A549 (cell line): ENCODE measurements around the gene SLC29A2.

ENCODE experiments used
- CBX2 ChIP-seq: fragments of 200-600 bp; sonication (generic); IDR thresholded peaks from 2 replicates; pipeline ENCODE4 v1.6.1; 2016; ENCODE audit warnings: low read depth, mild to moderate bottlenecking, borderline replicate concordance
- CHD2 ChIP-seq: fragments of 150-350 bp; IDR thresholded peaks from 2 replicates; pipeline ENCODE4 v1.6.1; 2014; ENCODE audit warnings: low read length; ENCODE audit not compliant: partially characterized antibody
- HOXA7 ChIP-seq: fragments of 250-450 bp; sonication (Bioruptor Pico); IDR thresholded peaks from 2 replicates; pipeline ENCODE4 v1.5.0; 2020; ENCODE audit warnings: mild to moderate bottlenecking, moderate library complexity
- HOXB13 ChIP-seq: fragments of 250-450 bp; sonication (Bioruptor Pico); IDR thresholded peaks from 2 replicates; pipeline ENCODE4 v1.5.0; 2020; ENCODE audit warnings: low read depth, mild to moderate bottlenecking, moderate library complexity
- POLR2A ChIP-seq: IDR thresholded peaks from 2 replicates; pipeline ENCODE4 v1.6.1; 2012; ENCODE audit warnings: mild to moderate bottlenecking, low read length
- RAD21 ChIP-seq, 2 experiments: fragments of >200 bp in 1 of 2; sonication (Bioruptor Twin) in 1 of 2; formaldehyde crosslinking in 1 of 2; IDR thresholded peaks in 1 of 2; conservative IDR thresholded peaks in 1 of 2; 2 replicates in 1 of 2; 3 replicates in 1 of 2; pipeline ENCODE4 v1.6.1; 2012 to 2018; ENCODE audit warnings: inconsistent platforms in 1 of 2
- RCOR1 ChIP-seq: fragments of 150-350 bp; IDR thresholded peaks from 2 replicates; pipeline ENCODE4 v1.6.1; 2014; ENCODE audit warnings: antibody characterized with exemption, low read length, low read depth
- SREBF2 ChIP-seq: fragments of 450-650 bp; IDR thresholded peaks from 2 replicates; pipeline ENCODE4 v1.6.1; 2014; ENCODE audit warnings: mild to moderate bottlenecking, moderate library complexity
- TF ChIP-seq, protein P1 (sequence below): fragments of >200 bp; sonication (Bioruptor Twin); formaldehyde crosslinking; IDR thresholded peaks from 3 replicates; pipeline ENCODE4 v1.5.1; 2016
- TF ChIP-seq, protein P2 (sequence below): IDR thresholded peaks from 2 replicates; pipeline ENCODE4 v1.6.1; 2012
- TF ChIP-seq, protein P3 (sequence below): fragments of 450-650 bp; IDR thresholded peaks from 2 replicates; pipeline ENCODE4 v1.6.1; 2014; ENCODE audit warnings: antibody characterized with exemption

- TF ChIP-seq CHD2 (no peak), HOXB13 (CRISPR knock-in tag) (no peak), SREBF2 (no peak), CBX2 (no peak), HOXA7 (CRISPR knock-in tag) (no peak), POLR2A (no peak), RAD21 (conservative IDR thresholded peaks at IDR 0.05 in 1 of 2, IDR thresholded peaks at IDR 0.05 in 1 of 2) (no peak), RCOR1 (no peak)
- TF ChIP-seq, protein P1, sequence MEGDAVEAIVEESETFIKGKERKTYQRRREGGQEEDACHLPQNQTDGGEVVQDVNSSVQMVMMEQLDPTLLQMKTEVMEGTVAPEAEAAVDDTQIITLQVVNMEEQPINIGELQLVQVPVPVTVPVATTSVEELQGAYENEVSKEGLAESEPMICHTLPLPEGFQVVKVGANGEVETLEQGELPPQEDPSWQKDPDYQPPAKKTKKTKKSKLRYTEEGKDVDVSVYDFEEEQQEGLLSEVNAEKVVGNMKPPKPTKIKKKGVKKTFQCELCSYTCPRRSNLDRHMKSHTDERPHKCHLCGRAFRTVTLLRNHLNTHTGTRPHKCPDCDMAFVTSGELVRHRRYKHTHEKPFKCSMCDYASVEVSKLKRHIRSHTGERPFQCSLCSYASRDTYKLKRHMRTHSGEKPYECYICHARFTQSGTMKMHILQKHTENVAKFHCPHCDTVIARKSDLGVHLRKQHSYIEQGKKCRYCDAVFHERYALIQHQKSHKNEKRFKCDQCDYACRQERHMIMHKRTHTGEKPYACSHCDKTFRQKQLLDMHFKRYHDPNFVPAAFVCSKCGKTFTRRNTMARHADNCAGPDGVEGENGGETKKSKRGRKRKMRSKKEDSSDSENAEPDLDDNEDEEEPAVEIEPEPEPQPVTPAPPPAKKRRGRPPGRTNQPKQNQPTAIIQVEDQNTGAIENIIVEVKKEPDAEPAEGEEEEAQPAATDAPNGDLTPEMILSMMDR: no peak
- TF ChIP-seq, protein P2, sequence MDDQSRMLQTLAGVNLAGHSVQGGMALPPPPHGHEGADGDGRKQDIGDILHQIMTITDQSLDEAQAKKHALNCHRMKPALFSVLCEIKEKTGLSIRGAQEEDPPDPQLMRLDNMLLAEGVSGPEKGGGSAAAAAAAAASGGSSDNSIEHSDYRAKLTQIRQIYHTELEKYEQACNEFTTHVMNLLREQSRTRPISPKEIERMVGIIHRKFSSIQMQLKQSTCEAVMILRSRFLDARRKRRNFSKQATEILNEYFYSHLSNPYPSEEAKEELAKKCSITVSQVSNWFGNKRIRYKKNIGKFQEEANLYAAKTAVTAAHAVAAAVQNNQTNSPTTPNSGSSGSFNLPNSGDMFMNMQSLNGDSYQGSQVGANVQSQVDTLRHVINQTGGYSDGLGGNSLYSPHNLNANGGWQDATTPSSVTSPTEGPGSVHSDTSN: no peak
- TF ChIP-seq, protein P3, sequence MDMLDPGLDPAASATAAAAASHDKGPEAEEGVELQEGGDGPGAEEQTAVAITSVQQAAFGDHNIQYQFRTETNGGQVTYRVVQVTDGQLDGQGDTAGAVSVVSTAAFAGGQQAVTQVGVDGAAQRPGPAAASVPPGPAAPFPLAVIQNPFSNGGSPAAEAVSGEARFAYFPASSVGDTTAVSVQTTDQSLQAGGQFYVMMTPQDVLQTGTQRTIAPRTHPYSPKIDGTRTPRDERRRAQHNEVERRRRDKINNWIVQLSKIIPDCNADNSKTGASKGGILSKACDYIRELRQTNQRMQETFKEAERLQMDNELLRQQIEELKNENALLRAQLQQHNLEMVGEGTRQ: no peak
These were observed 36.7 kb downstream of the SLC29A2 start for GRCh38 chr11:66334605-66335442.
